WTC11 (cell line): ENCODE results near the gene MUSTN1.

Experiments
- HMGA2 ChIP-seq: fragments of 250-450 bp; sonication (Bioruptor Pico); IDR thresholded peaks from 2 replicates; pipeline ENCODE4 v1.4.0; 2021; ENCODE audit warnings: mild to moderate bottlenecking, moderate library complexity
- NR1H2 ChIP-seq: sonication (generic); formaldehyde crosslinking; IDR thresholded peaks from 2 replicates; pipeline ENCODE4 v1.9.0; 2021; ENCODE audit warnings: mild to moderate bottlenecking, moderate library complexity, missing genetic modification reagents
- ZNF232 ChIP-seq: sonication (generic); formaldehyde crosslinking; IDR thresholded peaks from 2 replicates; pipeline ENCODE4 v1.8.0; 2022; ENCODE audit warnings: mild to moderate bottlenecking, missing genetic modification reagents
- TF ChIP-seq, protein P1 (sequence below): fragments of 200-600 bp; IDR thresholded peaks from 2 replicates; pipeline ENCODE4 v1.8.0; 2022; ENCODE audit warnings: antibody characterized with exemption

GRCh38 chr3:52813810-52814209 lies 21.0 kb downstream of the MUSTN1 start:
- TF ChIP-seq NR1H2: no peak
- no peak for TF ChIP-seq HMGA2 (CRISPR knock-in tag)
- TF ChIP-seq, protein P1, sequence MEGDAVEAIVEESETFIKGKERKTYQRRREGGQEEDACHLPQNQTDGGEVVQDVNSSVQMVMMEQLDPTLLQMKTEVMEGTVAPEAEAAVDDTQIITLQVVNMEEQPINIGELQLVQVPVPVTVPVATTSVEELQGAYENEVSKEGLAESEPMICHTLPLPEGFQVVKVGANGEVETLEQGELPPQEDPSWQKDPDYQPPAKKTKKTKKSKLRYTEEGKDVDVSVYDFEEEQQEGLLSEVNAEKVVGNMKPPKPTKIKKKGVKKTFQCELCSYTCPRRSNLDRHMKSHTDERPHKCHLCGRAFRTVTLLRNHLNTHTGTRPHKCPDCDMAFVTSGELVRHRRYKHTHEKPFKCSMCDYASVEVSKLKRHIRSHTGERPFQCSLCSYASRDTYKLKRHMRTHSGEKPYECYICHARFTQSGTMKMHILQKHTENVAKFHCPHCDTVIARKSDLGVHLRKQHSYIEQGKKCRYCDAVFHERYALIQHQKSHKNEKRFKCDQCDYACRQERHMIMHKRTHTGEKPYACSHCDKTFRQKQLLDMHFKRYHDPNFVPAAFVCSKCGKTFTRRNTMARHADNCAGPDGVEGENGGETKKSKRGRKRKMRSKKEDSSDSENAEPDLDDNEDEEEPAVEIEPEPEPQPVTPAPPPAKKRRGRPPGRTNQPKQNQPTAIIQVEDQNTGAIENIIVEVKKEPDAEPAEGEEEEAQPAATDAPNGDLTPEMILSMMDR: no peak
- TF ChIP-seq ZNF232: no peak
